Stimulated activated CD8-positive, alpha-beta memory T cell treated with anti-CD3 and anti-CD28 coated beads, Interleukin-15, amount 100 ng/mL, for 48 hours (primary cell): ENCODE results near the gene RALBP1.
"Not testable (repeated sequence)": the region's sequence is repeated elsewhere in the genome, so short reads cannot be mapped to it uniquely, and the experiment has no call there.

Experiments
- DNase-seq, 2 donors: peaks; one replicate each; pipeline ENCODE4 v3.0.0-alpha.2; 2020; ENCODE audit warnings: low read depth in 2 of 2

RALBP1 gene

GRCh38 chr18:9454061-9454703, 21.1 kb upstream of the RALBP1 start:
- no peak for DNase-seq

GRCh38 chr18:9455718-9456511, 19.4 kb upstream of the RALBP1 start:
- no peak for DNase-seq

GRCh38 chr18:9466127-9466526, 9.2 kb upstream of the RALBP1 start:
- no peak for DNase-seq

- DNase-seq: no peak
Observed at GRCh38 chr18:9466846-9467245, 8.5 kb upstream of the RALBP1 start.

GRCh38 chr18:9468998-9469397, 6.3 kb upstream of the RALBP1 start:
- DNase-seq: no peak

GRCh38 chr18:9469685-9470084, 5.6 kb upstream of the RALBP1 start:
- no peak for DNase-seq

- no peak for DNase-seq
Observed at GRCh38 chr18:9474108-9474982, 968 bp upstream of the RALBP1 start.

- peak; percentile 55 to 61 for DNase-seq
Observed at GRCh38 chr18:9475643-9476591, 604 bp downstream of the RALBP1 start.

GRCh38 chr18:9476949-9477348, 1.6 kb downstream of the RALBP1 start:
- DNase-seq: not testable (repeated sequence)

- no peak for DNase-seq
Observed at GRCh38 chr18:9477509-9477908, 2.2 kb downstream of the RALBP1 start.

- DNase-seq: no peak
Observed at GRCh38 chr18:9478545-9478944, 3.2 kb downstream of the RALBP1 start.

- no peak for DNase-seq
Observed at GRCh38 chr18:9482790-9483189, 7.5 kb downstream of the RALBP1 start.

- DNase-seq: no peak
Observed at GRCh38 chr18:9483526-9483925, 8.2 kb downstream of the RALBP1 start.

- DNase-seq: not testable (repeated sequence)
Observed at GRCh38 chr18:9484856-9485255, 9.5 kb downstream of the RALBP1 start.

- DNase-seq: no peak
Observed at GRCh38 chr18:9488538-9488937, 13.2 kb downstream of the RALBP1 start.

GRCh38 chr18:9494778-9495331, 19.5 kb downstream of the RALBP1 start:
- no peak for DNase-seq

GRCh38 chr18:9495465-9495864, 20.2 kb downstream of the RALBP1 start:
- no peak for DNase-seq

- no peak for DNase-seq
Observed at GRCh38 chr18:9495916-9496705, 20.8 kb downstream of the RALBP1 start.

- no peak for DNase-seq
Observed at GRCh38 chr18:9506046-9506792, 30.9 kb downstream of the RALBP1 start.
